Measurements from ENCODE around the gene CABCOCO1.
"Not testable (repeated sequence)": the region's sequence is repeated elsewhere in the genome, so short reads cannot be mapped to it uniquely, and the experiment has no call there.

Gene CABCOCO1

DNA sequence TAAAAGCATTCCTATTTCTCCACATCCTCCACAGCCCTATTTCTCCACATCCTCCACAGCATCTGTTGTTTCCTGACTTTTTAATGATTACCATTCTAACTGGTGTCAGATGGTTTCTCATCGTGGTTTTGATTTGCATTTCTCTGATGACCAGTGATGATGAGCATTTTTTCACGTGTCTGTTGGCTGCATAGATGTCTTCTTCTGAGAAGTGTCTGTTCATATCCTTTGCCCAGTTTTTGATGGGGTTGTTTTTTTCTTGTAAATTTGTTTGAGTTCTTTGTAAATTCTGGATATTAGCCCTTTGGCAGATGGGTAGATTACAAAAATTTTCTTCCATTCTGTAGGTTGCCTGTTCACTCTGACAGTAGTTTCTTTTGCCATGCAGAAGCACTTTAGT, 49.4 kb downstream of the CABCOCO1 start:
- DNase-seq (ENCODE audit: low read depth in 2 of 2) = not testable (repeated sequence)

DNA sequence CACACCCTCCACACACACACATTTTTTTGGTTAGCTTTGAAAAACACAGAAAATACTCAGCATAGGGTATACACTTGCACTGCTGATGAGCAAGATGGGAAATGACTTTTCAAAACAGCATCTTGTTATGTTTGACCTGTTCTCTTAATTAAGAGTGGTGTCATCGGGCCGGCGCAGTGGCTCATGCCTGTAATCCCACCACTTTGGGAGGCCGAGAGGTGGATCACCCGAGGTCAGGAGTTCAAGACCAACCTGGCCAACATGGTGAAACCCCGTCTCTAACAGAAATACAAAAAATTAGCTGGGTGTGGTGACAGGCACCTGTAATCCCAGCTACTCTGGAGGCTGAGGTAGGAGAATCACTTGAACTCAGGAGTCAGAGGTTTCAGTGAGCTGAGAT, 56.7 kb downstream of the CABCOCO1 start:
- DNase-seq (ENCODE audit: low read depth in 2 of 2) = not testable (repeated sequence)

DNA sequence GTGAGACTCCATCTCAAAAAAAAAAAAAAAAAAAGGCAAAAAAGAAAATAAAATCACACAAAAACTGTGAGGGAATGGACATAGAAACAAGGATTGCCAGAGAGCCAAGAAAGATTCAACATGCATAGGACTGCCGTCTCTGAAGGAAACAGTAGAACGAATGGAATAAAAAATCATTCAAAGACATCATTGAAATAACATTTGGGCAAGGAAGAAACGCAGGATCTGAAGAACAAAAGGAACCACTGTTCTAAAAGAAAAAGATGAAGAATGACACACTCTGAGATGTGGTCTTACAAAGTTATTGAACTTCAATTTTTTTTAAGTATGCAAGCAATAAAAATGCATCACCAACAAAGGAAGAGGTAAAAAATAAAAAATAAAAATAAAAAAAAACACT, 57.2 kb downstream of the CABCOCO1 start:
- no peak for DNase-seq (ENCODE audit: low read depth in 2 of 2)

DNA sequence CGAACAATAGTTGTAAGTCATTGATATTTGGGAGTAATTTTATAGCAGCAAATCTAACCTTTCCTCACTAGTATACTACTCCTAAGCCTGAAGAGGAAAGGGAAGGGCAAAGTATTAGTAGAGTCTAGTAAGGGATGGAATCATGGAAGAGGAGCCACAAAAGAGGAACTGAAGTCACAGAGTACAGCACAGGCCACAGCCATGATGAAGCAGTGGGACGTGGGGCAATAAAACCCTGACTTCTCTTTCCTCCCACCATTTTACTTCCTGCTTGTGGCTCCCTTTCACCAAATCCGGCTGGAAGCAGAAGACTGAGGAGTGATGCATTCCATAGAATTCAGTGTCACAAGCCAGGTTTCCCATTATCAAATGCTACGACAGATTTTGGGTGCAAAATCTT, 58.7 kb downstream of the CABCOCO1 start:
- DNase-seq (ENCODE audit: low read depth in 2 of 2) = no peak

DNA sequence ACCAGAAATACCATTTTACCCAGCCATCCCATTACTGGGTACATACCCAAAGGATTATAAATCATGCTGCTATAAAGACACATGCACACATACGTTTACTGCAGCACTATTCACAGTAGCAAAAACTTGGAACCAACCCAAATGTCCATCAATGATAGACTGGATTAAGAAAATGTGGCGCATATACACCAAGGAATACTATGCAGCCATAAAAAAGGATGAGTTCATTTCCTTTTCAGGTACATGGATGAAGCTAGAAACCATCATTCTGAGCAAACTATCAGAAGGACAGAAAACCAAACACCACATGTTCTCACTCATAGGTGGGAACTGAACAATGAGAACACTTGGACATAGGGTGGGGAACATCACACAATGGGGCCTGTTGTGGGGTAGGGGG, 62.5 kb downstream of the CABCOCO1 start:
- DNase-seq (ENCODE audit: low read depth in 2 of 2) = not testable (repeated sequence)

DNA sequence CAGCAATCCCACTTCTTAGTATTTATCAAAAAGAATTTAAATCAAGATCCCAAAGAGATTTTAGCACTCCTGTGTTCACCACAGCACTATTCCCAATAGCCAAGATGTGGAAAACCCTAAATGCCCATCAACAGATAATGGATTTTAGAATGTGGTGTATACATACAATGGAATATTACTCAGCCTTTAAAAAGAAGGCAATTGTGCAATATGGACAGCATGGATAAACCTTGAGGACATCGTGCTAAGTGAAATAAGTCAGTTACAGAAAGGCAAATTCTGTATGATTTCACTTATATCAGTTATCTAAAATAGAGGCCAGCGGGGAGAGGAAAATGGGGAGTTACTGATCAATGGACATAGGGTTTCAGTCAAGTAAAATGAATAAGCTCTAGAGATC, 66.9 kb downstream of the CABCOCO1 start:
- DNase-seq (ENCODE audit: low read depth in 2 of 2) = no peak

DNA sequence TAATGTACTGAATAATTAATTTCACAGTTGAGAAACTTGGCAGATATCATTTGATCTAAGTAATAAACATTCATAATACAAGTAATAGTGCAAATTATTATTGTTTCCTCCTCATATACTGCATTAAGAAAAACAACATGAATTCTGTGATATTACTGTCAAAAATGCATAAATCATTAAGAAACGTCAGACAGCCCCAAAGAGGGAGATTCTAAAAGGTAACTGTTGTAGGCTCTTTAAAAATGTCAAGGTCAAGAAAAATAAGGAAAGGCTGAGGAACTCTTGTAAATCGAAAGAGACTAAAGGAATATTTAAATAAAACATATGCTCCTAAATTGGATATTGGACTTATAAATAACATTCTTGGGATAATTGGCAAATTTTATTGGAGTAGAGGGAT, 67.9 kb downstream of the CABCOCO1 start:
- no peak for DNase-seq (ENCODE audit: low read depth in 2 of 2)

DNA sequence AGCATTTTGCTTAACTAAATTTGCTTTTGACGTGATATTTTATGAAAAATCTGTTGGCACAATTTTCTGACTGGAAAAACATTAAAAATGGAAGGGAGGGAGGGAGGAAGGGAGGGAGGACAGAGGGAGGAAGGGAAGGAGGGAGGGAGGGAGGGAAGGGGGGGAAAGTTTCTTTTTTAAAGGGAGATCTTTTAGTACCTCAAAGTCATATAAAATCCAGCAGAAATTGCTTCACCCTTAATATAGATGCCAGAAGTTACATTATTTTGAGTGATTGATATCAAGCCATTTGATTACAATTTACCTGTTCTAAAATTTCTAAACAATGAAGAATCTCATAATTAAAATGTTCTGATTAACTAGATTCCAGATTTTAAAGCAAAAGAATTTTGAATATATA, 68.9 kb downstream of the CABCOCO1 start:
- no peak for DNase-seq (ENCODE audit: low read depth in 2 of 2)

DNA sequence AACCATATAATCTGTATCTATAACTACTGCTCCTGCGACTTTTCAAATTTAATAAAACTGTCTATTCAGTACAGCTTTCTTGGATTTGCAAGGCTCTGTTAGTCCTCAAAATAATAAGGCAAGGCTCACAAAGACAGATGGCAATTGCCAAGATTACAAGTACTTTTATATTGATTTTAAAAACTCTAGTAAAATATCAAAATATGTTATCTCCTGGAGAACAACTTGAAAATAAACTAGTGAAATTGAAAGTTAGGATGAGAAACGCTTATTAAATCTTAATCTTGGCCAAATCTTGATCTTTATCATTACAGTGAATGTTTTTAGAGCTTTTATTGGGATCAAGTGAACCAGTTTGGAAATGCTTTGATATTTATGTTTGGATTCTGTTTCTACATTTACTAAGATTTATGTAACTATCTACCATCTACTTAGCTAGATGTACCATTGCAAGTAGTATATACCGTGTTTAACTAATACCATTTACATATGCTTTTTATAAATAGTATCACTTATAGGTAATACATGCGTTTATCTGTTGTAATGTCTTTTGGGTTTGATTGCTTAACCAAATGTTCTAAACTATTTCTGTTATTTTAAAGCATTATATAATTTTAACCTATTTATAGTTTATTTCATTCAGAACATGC, 70.0 kb downstream of the CABCOCO1 start:
- no peak for DNase-seq (ENCODE audit: low read depth in 2 of 2)

DNA sequence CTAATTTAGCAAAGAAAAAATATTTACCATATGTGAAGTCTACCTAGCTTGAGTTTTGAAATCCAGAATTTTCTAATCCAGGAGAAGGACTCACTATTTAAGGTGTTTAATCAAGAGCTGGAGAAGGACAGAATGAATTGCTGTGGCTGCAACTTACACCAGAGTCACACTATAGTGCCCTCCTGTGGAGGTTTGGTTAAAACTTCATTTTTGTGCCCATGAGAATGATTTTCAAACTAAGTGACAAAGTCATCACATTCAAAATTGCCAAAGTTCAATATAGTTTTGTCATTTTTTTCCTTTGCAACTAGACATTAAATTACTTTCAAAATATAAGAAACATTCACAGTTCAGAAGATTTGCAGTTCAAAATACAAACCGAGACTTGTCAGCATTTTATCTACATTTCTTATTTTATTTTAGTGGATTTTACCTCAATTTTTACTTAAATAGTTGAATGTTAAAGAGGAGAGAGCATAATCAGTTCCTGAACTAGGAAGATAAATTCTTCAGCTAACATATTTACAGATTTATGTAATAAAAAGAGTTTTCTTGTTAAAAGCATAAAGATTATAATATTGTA, 70.7 kb downstream of the CABCOCO1 start:
- no peak for DNase-seq (ENCODE audit: low read depth in 2 of 2)

DNA sequence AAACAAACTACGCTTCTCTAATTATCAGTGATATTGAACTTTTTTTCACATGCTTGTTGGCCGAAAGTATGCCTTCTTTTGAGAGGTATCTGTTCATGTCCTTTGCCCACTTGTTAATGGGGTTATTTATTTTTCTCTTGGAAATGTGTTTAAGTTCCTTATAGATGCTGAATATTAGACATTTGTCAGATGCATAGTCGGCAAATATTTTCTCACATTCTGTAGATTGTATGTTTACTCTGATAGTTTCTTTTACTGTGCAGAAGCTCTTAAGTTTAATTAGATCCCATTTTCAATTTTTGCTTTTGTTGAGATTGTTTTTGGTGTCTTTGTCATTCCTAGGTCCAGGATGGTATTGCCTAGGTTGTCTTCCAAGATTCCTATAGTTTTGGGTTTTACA, 73.2 kb downstream of the CABCOCO1 start:
- no peak for DNase-seq (ENCODE audit: low read depth in 2 of 2)

DNA sequence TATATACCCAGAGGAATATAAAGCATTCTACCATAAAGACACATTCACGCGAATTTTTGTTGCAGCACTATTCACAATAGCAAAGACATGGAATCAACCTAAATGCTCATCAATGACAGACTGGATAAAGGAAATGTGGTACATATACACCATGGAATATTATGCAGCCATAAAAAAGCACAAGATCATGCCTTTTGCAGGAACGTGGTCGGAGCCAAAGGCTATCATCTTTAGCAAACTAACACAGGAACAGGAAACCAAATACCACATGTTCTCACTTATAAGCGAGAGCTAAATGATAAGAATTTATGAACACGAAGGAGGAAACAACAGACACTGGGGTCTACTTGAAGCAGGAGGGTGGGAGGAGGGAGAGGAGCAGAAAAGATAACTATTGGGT, 74.7 kb downstream of the CABCOCO1 start:
- not testable (repeated sequence) for DNase-seq (ENCODE audit: low read depth in 2 of 2)

DNA sequence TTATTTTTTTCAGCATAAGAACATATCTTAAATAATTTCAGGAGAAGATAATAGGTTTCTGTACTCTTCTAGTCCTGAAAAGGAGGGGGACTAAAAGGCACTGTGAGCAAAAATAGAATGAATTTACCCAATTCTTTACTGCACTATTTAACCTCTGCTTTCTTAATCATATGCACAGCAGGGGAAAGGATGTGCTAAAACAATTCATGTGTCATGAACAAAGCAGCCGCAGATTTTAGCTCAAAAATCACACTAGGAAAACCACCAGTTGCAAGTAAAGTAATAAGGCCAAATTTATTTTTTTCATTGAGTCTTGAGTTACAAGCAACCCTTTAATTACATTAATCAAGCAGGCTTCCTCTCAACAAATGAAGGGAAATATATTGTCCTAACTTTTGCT, 80.1 kb downstream of the CABCOCO1 start:
- DNase-seq (ENCODE audit: low read depth in 2 of 2) = no peak

DNA sequence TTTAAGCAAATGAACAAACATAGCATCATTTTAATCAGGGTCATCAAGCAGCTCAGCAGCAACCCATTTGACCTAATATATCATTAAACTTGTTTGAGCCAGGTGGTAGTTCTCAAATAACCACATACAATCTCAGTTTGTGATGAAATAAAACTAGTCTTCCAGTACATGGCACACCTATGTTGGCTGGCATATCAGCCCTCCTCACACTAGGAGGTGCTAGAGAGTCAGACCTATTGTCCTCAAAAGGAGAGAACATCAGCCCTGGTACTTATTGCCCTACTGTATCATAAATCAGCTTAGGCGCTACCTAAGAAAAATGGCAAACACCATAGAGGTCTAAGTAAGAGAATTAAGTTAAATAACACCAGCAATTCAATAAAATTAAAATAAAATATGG, 81.7 kb downstream of the CABCOCO1 start:
- DNase-seq (ENCODE audit: low read depth in 2 of 2) = no peak

DNA sequence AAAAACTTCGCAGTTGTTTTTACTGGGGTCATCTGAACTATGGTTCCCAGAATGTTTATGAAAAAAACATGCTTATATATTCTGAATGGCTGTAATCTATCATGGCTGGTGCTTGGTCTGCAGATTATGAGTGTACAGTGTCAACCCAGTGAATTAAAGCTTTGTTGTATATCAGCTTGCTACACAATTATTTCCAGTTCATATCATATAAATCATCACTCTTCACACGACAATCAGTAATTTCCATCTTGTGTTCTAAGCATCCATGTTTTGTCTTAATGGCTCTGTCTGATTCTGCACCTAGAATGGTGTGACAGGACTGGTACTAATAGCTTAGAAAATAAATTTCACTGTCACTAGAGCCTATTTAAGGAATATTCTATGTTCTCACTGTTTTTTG, 83.6 kb downstream of the CABCOCO1 start:
- DNase-seq (ENCODE audit: low read depth in 2 of 2) = no peak

DNA sequence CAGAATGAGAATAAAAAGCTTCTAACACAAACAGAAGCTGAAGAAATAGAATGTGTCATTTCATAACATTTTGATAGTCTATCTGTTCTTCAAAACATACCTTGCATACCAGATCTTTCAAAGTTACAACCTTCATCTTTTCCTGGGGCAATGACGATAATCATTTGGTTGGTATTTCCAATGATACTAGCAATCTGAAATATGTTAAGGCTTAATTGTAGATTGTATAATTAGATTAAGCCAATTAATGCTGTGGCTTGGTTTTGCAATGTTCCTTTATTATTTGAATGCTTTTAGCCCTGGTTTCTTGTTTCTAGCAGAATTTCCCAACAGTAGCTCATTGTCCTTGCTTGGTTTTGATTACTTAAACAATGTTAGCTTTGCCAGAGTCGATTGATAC, 84.6 kb downstream of the CABCOCO1 start:
- no peak for DNase-seq (ENCODE audit: low read depth in 2 of 2)

DNA sequence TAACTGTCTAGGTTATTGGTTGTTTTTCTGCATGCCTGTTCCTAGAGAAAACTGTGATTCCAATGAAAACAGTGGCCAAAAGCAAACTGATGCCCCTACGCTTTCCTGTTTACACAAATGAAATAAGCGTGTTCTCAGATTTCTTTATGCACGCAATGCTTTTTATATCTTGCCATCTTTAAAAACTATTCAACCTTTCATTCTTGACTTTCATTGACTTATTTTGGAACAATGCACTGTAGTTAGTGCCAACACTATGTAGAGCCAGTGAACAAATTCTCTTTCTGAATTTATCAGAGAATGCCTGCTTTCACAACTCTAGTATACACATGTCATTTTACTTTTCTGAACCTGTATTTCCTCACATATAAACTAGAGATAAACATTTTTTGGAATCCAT, 86.6 kb downstream of the CABCOCO1 start:
- DNase-seq (ENCODE audit: low read depth in 2 of 2) = no peak

DNA sequence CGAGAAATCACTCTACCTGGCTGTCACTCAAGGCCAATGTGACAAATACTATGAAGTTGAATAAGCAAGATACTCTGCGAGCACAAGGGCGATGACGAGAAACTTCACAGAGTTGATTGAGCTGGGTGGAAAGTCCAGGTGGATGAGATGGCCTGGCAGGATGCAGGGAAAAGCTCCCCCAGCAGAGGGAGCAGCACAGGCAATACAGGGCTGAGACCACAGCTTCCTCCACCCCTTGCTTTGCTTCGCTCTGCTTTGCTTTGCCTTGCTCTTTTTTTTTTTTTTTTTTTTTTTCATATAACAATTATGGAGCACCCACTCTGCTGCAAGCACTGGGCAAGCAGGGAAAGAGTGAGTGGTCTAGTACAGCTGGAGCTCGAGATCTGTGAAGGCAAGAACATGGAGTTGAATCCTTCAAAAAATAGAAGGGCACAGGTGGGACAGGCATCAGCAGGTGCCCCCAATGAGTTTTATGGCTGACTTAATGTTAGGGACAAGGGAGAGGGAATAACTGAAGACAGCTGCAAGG, 88.3 kb downstream of the CABCOCO1 start:
- DNase-seq (ENCODE audit: low read depth in 2 of 2) = peak; percentile 11 to 36

DNA sequence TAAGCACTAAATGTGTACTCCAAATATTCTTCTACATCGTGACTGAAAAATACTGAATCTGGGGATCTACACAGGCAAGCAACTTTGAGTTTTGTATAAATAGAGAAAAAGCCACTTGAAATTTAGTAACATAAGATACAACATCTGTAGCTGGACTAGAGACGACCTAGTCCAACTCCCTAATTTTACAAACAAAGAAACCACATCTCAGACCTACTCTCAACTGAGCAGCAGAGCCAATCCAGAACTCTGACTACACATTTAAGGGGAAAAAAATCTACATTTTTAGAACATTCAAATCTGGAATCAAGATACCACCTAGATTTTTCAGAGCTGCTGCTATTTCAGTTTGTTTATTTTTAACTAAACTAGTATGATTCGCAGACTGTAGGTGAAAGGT, 88.9 kb downstream of the CABCOCO1 start:
- DNase-seq (ENCODE audit: low read depth in 2 of 2) = no peak

DNA sequence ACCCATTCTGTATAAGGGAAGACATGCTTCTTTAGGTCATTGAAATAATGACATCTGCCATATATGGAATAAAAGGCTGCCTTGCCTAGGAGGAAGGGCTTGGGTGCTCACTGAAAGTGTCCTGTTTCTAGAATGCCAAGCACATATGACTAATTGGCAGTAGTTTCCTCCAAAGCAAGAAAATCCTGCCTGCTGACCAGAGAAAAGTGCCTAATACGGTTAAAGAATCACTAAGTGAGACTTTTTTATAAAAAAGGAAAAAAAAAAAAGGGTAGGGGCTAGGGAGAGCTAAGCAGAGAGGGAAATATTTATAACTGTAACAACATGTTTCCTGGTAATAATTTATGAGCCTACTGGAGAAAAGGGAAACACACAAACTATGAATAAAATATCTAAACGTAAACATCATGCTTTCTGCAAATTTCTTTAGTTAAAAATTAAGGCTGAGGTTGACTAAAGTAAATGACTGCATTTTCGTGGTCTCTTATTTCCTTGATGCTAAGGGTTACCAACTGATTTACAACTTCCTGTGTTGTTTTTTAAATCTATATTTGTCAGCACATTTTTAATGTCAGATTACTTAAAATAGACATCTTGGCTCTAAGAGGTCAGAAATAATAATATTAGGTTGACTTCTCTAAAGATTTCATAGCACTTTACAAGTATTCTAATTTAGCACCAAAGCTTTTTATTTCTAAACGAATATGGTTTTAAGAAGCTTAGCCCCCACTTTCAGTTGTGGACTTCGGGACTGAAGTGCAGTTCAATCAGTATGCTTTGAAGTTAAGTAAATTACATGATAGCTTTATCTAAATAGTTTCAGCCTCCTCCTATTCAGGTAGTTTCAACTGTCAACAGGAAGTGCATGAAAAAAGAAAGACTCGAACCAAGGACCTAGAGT, 89.6 kb downstream of the CABCOCO1 start:
- no peak for DNase-seq (ENCODE audit: low read depth in 2 of 2)

DNA sequence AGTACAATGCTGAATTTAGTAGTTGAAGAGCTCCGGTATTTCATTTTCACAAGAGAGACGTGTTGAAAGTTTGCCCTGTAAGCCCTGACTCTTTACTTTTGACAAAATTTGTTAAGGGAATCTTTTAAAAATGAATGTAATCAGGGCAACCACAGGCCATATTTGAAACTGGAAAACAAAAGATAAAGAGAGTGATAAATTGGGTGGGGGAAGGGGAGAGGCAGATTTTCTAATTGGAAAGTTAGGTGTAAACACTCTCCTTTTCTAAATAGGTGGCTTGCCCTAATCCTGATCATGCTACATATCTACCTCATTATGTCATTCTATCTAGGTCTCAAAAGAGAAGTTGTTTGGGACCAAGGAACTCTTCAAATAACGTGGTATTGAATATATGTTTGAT, 90.7 kb downstream of the CABCOCO1 start:
- no peak for DNase-seq (ENCODE audit: low read depth in 2 of 2)

Data from stimulated activated CD8-positive, alpha-beta memory T cell treated with anti-CD3 and anti-CD28 coated beads, Interleukin-15, amount 100 ng/mL, for 4 hours (primary cell).